K562 (cell line): ENCODE data around the gene CUL2. TPM values are rescaled to one million over a fixed set of nuclear protein-coding genes. Genes with fewer than 3 reads are reported as not detected.

ENCODE experiments used
- ATF1 ChIP-seq, 2 experiments: fragments of 450-650 bp in 1 of 2; IDR thresholded peaks; 2 replicates each; pipeline ENCODE4 v1.6.1; 2016; ENCODE audit warnings: missing compliant biosample characterization in 1 of 2, missing genetic modification characterization in 1 of 2
- C11orf30 ChIP-seq: fragments of 450-650 bp; IDR thresholded peaks from 2 replicates; pipeline ENCODE4 v1.6.1; 2016; ENCODE audit warnings: low read depth, mild to moderate bottlenecking
- ETS1 ChIP-seq: conservative IDR thresholded peaks from 2 replicates; pipeline ENCODE4 v1.6.1; 2011; ENCODE audit warnings: low read depth, mild to moderate bottlenecking, low read length; ENCODE audit not compliant: control insufficient read depth
- MBD2 ChIP-seq: sonication (generic); IDR thresholded peaks from 2 replicates; pipeline ENCODE4 v1.6.1; 2016; ENCODE audit warnings: low read depth, borderline replicate concordance
- POLR2AphosphoS2 ChIP-seq: IDR thresholded peaks from 2 replicates; pipeline ENCODE4 v1.6.1; 2012; ENCODE audit warnings: low read length, improper control_type of control experiment
- ZNF511 ChIP-seq: sonication (generic); formaldehyde crosslinking; IDR thresholded peaks from 2 replicates; pipeline ENCODE4 v1.8.0; 2022; ENCODE audit warnings: mild to moderate bottlenecking, missing genetic modification reagents
- ZNF561 ChIP-seq: fragments of 450-650 bp; formaldehyde crosslinking; conservative IDR thresholded peaks from 2 replicates; pipeline ENCODE4 v1.4.0; 2020; ENCODE audit warnings: mild to moderate bottlenecking, moderate library complexity
- ZNF592 ChIP-seq: fragments of 450-650 bp; IDR thresholded peaks from 2 replicates; pipeline ENCODE4 v1.6.1; 2017; ENCODE audit warnings: antibody characterized with exemption, mild to moderate bottlenecking
- ZNF764 ChIP-seq: fragments of 250-450 bp; sonication (Bioruptor Pico); IDR thresholded peaks from 2 replicates; pipeline ENCODE4 v1.4.0; 2020; ENCODE audit warnings: low read depth, mild to moderate bottlenecking, moderate library complexity
- ZSCAN29 ChIP-seq: fragments of 450-650 bp; IDR thresholded peaks from 2 replicates; pipeline ENCODE4 v1.6.1; 2017
- polyA plus RNA-seq, 8 experiments: library from polyadenylated mRNA; depleted of rRNA in 4 of 8; stranded (reverse) in 5 of 8; unstranded in 3 of 8; fragments of >200 nt; fragmentation: Nextera tagmentation in 2 of 8; fragmentation: Illumina TruSeq in 1 of 8; extraction: Ambion mirVana in 2 of 8; extraction: Trizol in 1 of 8; gene quantifications; 2 replicates each; pipeline versions ENCODE4 v1.2.1 to v1.2.3, GENCODE V29; 2011 to 2014; ENCODE audit warnings: inconsistent platforms in 1 of 8, missing spikeins in 1 of 8
- total RNA-seq, 7 experiments: library from RNA; depleted of rRNA in 6 of 7; stranded (reverse); fragments of >200 nt in 6 of 7; fragmentation: Illumina TruSeq in 2 of 7; extraction: Trizol in 2 of 7; gene quantifications; 2 replicates each; pipeline versions ENCODE4 v1.2.1 to v1.2.3, GENCODE V29; 2011 to 2021; ENCODE audit warnings: low replicate concordance in 1 of 7

Gene CUL2
- total and polyA plus RNA-seq, 9 of the 15 experiments (the other 6 are each of a cell fraction or from before 2014, with no cell fraction given): 17.3 to 46.3 (median 41.2) TPM

GRCh38 chr10:35126530-35127288, 36.6 kb upstream of the CUL2 start, which contains the start of gene CREM (continued):
- TF ChIP-seq ETS1 (peak; percentile 40; the same call in 1 of the 2 replicates), C11orf30 (no peak; the same call in 1 of the 2 replicates), MBD2 (peak; percentile 43; the same call in 1 of the 2 replicates), ZNF561 (no peak), POLR2AphosphoS2 (peak; percentile 32; the same call in 1 of the 2 replicates), ZNF764 (CRISPR knock-in tag) (no peak), ZNF511 (CRISPR knock-in tag) (no peak; the same call in 1 of the 2 replicates), ZSCAN29 (no peak), ATF1 (CRISPR knock-in tag; IDR thresholded peaks at IDR 0.05) (peak; percentile 68), ATF1 (tag; IDR thresholded peaks at IDR 0.05) (peak; percentile 98), ZNF592 (no peak; the same call in 1 of the 2 replicates)
